ENCODE measurements around the gene TADA3.

Gene TADA3

GRCh38 chr3:9809615-9810432 lies 17.6 kb upstream of the TADA3 start, which contains the start of gene TTLL3:
TTLL3 (plus strand) TSS chr3:9810262; CDS start chr3:9810662, 400 bp downstream.
- no peak for DNase-seq (ENCODE audit: low read depth)
- no peak for TF ChIP-seq CTCF (IDR thresholded peaks at IDR 0.05; ENCODE audit: control insufficient read depth, extremely low read depth, insufficient read depth)
- H3K4me3 ChIP-seq (ENCODE audit: low read depth, low read length), result peak within 1 kb of the TSS; percentile 62

- DNase-seq (ENCODE audit: low read depth), result no peak
- peak overlapping the region; percentile 62 for H3K4me3 ChIP-seq (ENCODE audit: low read depth, low read length)
- no peak for TF ChIP-seq CTCF (IDR thresholded peaks at IDR 0.05; ENCODE audit: control insufficient read depth, extremely low read depth, insufficient read depth)
Measured at GRCh38 chr3:9809239-9809614, 17.0 kb upstream of the TADA3 start.

- no peak overlapping the region for H3K4me3 ChIP-seq (ENCODE audit: low read depth, low read length)
- no peak for DNase-seq (ENCODE audit: low read depth)
- TF ChIP-seq CTCF (IDR thresholded peaks at IDR 0.05; ENCODE audit: control insufficient read depth, extremely low read depth, insufficient read depth), result peak; percentile 26
Measured at GRCh38 chr3:9808345-9809037, 16.2 kb upstream of the TADA3 start.

GRCh38 chr3:9807981-9808344 lies 15.7 kb upstream of the TADA3 start:
- no peak for DNase-seq (ENCODE audit: low read depth)
- no peak for TF ChIP-seq CTCF (IDR thresholded peaks at IDR 0.05; ENCODE audit: control insufficient read depth, extremely low read depth, insufficient read depth)
- no peak overlapping the region for H3K4me3 ChIP-seq (ENCODE audit: low read depth, low read length)

- no peak overlapping the region for H3K4me3 ChIP-seq (ENCODE audit: low read depth, low read length)
- TF ChIP-seq CTCF (IDR thresholded peaks at IDR 0.05; ENCODE audit: control insufficient read depth, extremely low read depth, insufficient read depth), result no peak
- no peak for DNase-seq (ENCODE audit: low read depth)
Measured at GRCh38 chr3:9806688-9807589, 14.7 kb upstream of the TADA3 start.

- TF ChIP-seq CTCF (IDR thresholded peaks at IDR 0.05; ENCODE audit: control insufficient read depth, extremely low read depth, insufficient read depth), result no peak
- DNase-seq (ENCODE audit: low read depth), result no peak
- no peak overlapping the region for H3K4me3 ChIP-seq (ENCODE audit: low read depth, low read length)
Measured at GRCh38 chr3:9806137-9806536, 13.9 kb upstream of the TADA3 start.

All from LNCaP clone FGC (cell line).